ENCODE measurements around the gene NUP98.

DNA sequence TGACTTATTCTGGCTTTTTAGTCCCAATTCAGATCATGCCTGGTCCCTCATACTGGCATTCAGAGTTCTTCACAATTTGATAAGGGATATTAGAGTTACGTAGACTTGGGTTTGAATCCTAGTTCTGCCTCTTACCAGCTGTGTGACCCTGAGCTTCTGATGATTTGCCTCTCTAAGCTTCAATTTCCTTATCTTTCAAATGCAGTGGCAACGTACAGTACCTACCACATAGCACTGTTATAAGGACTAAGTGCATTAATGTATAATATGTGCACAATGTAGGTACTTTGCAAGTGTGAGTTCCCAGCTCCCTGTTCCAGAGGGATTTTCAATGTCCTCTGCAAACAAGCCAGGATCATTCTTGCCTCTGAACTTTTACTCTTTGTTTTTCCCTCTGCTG, 36.1 kb upstream of the NUP98 start:
- TF ChIP-seq BHLHE40 (IDR thresholded peaks at IDR 0.05; ENCODE audit: borderline replicate concordance) (no peak), SUZ12 (IDR thresholded peaks at IDR 0.05) (no peak), LEF1 (IDR thresholded peaks at IDR 0.05; ENCODE audit: borderline replicate concordance) (no peak), FOXK2 (IDR thresholded peaks at IDR 0.05) (no peak), FOXM1 (IDR thresholded peaks at IDR 0.05; ENCODE audit: borderline replicate concordance) (no peak), PKNOX1 (IDR thresholded peaks at IDR 0.05) (no peak), HDGF (IDR thresholded peaks at IDR 0.05; ENCODE audit: borderline replicate concordance) (no peak), TARDBP (IDR thresholded peaks at IDR 0.05) (no peak), SP1 (IDR thresholded peaks at IDR 0.05) (no peak), ELF4 (IDR thresholded peaks at IDR 0.05) (no peak), NFRKB (IDR thresholded peaks at IDR 0.05) (no peak)

Measured in HEK293T (cell line).